Measurements from ENCODE around the gene BDKRB2.

BDKRB2 gene

DNA sequence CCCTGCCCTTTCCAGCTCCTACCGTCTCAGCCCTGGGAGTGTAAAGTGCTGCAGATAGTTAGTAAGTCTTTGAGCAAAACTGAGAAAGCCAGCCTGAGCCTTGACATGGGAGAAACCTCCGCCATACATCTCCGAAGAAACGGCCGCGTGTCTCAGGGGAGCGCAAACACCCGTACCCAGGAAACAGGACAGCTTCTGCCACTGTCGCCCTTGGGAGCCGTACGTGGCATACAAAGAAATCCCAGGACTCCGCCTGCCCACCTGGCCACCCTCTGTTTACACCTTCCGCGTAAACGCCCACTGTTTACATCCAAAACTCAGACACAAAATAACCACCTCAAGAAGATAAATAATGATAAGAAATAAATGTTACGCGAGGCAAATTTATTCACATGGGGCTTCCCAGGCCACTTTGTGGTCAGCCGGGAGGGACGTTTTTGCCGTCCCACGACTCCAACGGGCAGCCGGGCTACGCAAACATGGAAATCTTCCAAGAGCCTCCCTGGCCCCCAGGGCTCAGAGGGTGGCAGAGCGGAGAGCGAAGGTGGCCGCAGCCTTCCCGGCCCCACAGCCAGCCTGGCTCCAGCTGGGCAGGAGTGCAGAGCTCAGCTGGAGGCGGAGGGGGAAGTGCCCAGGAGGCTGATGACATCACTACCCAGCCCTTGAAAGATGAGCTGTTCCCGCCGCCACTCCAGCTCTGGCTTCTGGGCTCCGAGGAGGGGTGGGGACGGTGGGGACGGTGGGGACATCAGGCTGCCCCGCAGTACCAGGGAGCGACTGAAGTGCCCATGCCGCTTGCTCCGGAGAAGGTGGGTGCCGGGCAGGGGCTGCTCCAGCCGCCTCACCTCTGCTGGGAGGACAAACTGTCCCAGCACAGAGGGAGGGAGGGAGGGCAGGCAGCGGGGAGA, at the start of gene BDKRB2:
TSS of gene BDKRB2 (plus strand) at position 689 of the 908 bp plus-strand sequence. CDS start 32,269 bp downstream, outside the sequence.
- DNase-seq = peak; percentile 69

DNA sequence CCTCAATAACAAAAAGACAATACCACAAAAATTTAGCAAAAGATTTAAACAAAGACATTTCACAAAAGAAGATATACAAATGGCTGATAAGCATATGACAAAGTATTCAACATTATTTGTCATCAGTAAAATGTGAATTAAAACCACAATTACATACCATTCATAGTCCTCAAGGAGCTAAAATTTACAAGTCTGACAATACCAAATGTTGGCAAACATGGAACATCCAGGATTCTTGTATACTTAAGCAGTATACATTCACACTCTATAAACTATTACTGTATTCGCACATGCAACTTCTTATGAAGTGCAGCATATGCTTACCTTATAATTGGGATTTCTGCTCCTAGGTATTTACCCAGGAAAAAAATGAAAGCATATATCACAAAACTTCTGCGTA, 49.7 kb upstream of the BDKRB2 start:
- DNase-seq = no peak

DNA sequence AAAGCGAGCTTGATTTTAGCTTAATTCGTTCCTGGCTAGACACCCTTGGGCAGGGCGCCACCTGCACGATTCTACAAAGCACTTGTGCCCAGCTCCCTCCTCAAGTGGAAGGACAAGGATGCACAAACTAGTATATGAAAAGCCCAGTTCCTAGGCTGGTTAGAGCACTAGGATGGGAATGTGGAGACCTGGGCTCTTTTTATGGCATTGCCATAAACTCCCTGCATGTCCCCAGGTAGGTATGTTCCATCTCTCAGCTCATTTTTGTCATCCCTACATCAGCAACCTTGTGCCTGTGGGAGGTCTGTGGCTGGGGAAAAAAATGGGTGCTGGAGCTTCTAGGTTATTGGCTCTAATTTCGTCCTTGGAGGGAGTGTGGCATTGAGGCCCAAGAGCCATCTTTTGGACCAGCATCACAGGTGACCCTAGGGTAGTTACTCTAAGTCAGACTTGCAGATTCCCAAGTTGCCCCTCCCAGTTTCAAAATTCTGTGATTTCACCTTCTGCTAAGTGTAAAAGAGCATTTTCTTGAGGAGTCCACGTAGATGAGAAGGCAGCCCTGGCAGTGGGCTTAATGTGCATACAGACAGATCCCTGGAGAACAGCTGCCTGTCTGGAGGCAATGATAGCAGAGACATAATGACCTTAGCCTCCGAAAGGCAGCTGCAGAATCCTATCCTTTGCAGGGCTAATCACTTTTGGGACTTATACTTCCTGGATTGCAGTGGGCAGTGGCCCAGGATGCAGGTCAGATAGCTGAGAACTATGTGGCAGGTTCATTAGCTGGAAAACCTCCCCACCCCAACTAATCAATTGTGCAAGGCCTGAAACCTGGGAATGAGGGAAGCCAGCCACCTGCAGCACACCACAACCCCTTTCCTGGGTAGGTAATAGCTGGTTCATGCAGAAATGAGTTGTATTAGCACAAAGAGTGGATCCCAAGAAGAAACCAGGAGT, 47.6 kb upstream of the BDKRB2 start:
- DNase-seq = no peak

DNA sequence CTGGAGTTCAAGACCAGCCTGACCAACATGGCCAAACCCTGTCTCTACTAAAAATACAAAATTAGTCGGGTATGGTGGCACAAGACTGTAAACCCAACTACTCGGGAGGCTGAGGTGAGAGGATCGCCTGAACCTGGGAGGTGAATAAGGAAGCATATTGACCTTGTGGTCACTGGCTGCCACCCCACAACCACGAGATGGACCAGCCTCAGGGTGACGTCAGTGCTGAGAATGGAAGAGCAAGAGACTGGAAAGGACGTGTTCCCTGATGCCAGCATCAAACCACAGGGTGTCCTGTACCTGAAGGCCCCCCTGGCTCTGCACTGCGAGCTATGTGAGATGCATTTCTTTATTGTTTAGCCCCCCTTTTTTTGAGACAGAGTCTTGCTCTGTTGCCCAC, 45.9 kb upstream of the BDKRB2 start:
- DNase-seq = no peak

DNA sequence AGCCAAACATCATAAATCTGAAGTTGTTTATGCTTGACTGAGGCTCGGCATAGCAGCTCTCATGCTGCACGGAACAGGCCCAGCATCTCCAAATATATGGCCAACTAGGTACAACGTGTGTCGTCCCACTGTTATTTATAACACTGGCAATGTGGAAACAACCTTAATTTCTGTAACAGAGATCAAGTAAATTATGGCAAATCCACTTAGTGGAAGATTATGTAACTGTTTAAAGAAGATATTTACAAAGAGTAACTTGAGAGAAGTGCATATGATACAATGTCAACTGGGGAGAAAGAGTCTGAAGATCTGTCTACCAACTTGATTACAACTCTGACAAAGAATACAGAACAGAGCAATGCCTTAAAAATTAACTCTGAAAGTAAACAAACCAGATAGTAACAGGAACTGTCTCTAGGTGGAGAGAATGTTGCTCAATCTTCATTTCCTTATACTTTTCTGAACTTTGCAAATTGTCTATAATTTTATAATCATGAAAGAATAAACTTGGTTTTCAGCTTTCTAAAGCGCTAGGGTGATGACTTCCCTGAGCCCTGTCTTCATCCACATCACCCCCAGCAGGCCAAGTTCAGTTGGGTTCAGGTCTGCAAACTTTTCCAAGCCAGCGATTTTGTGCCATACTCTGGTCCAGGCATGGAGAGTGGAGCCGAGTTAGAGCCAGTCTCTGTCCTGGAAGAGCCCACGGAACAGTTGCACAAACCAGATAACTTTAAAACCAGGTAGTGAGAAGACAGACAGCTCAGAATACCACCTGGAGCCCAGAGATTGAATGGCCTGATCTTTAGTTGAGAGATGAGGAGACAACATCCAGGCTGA, 44.3 kb upstream of the BDKRB2 start:
- no peak for DNase-seq

DNA sequence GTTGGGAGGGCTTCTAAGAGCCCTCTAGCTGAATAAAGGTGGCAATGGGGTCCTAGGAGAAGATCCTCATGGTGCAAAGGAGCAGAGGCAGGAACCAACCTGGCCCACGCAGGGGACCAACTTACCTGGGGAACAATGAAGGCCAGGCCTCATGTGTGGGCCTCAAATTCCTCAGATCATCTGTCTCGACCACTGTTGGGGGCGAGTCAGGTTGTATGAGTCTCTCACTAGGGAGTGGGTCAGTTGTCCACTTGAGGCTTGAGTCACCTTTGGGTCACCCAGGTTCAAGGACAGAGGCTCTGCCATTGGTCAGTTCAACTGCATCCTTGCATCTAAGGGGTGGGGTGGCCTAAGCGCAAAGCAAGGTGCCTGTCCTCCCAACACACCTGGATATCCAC, 43.7 kb upstream of the BDKRB2 start:
- no peak for DNase-seq

DNA sequence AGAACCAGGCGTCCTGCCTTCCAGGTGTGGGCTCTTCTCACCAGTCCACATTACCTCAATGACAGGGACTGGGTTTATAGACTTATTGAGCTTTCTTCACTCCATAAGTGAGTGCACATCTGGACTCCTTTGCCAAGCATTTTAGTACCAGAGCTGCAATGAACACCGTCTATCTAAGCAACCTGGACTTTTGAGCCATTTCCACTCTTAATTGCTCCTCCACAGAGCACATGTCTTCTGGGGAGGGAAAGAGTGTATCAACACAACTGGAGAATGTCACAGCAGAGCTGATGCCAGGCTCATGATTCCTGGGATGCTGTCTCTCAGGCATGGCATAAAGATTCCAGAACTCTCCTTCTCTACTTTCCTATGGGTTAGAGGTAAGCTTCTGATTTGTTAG, 43.0 kb upstream of the BDKRB2 start:
- DNase-seq = no peak

DNA sequence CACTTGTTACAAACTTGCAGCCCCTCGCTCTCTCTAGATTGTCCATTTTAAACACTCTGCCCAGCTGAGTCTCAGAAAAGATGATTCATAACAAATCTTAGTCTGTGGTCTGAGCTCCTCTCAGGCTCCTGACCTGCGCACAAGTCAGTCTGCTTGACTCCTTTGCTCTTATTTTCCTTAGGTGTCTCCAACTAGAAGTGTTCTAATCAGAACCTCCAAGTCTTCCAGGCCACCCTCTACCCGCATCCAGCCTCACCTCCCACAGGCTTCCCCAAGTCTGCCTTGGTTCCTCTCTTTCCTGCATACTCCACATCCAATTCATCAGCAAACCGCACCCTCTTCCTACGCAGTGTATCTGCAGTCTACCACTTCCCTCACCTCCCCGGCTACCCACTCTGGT, 42.4 kb upstream of the BDKRB2 start:
- DNase-seq = no peak

DNA sequence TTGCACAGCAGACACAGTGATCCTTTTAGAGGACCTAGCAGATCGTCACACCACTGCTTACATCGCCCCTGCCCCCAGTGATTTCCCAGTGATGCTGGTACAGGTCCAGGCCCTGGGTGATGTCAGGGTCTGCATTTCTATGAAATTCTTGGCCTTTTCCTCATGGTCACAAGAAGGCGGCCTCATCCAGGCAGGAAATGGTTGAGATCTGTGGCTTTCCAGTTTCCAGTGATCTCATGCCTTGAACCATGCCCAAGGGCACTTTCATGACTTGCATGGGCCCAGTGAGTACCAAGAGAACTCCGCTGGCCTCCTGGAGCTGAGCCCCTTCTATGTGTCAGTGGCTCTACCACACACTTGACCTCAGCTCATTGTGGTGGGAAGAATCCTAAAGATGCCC, 41.9 kb upstream of the BDKRB2 start:
- DNase-seq = no peak

DNA sequence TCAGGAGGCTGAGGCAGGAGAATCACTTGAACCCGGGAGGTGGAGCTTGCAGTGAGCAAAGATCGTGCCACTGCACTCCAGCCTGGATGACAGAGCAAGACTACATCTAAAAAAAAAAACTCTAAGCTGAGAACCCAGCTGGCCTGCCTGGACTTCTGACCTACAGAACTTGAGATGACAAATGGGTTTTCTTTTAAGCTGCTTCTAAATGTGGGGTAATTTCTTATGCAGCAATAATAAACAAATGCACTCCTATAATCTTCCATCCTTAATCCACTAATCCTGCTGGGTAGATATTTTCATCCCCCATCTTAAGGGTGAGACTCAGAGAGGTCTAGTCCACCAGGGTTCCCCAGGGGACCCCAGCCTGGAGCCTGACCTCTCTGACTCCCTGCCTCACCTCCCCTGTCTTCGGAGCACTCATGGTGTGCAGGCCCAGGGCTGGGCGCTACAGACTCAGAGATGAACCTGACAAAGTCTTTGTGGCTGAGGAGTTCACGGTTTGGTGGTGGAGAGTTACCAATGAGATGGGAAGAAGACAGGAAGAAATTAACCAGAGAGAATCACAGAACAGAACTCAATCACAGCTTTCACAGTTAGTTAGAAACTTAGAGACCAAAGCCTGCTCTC, 39.7 kb upstream of the BDKRB2 start:
- no peak for DNase-seq

DNA sequence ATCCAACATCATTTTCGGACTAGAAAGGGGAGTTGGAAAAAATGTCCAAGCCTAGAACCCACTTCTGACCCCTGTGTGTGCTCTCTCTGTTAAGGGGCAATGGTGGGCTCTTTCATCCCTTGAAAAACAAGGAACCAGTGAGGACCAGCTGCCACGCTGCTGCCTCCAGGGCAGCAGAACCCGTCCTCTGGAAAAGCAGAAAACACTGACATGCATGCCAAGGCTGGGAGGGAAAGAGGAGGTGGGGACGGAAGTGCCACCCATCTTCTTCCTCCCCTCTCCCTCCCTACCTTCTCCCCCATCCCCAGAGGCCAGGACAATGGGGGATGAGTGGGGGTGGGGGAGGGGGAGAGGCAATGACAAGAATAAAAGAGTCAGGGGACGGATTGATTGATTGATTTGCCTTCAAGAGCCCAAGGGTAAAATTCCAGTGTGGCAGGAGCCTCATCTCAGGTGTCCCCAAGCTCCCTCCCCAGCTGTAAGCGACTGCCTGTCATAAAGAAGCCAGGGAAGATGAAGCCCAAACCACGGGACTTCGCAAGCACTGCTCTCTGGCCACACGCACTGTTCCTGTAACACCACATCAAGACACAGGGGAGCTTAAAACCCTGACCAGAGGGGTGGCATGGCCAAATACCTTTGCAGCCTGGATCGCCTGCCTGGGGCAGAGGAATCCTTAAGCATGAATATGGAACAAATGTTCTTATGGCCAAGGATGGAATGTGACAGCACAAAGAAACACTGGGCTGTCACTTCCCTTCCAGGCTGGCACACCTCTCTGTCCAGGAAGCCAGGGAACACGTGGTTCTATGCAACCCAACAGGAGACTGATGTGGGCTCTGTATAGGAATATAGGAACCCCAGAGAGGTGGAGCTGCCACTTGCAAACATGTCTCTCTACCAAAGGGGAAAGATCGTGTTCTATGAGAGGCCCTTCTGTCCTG, 38.9 kb upstream of the BDKRB2 start:
- no peak for DNase-seq

DNA sequence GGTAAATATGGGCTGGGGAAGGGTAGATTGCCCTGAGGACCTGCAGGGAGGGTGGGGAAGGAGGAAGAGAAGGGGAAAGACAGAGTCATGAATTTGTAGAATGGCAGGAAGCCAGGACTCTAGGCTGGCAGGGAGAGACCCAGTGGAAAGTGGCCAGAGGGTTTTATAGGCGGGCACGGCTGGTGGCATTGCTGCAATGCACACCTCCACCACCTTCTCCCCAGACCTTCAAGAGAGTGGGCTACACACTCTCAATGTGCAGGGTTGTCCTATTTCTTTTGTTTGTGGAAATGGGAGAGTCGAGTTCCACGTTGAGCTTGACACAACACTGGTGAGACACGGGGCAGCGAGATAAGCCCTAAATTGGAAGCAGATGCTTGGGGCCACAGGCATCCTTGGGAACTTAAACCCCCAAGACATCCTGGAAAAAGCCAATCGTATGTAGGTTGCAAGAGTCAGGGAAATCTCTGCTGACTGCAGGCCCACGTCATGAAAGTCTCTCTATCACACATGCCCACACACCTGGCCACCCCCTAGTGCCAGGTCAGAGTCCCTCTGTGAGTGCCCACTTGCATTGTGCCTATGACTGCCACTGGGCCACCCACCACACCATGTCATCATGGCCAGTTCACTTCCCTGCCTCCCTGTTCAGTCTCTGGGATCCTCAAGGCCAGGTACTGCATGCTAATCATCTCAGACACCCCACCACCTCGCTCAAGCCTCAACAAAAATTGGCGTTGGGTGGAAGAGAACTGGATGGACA, 38.0 kb upstream of the BDKRB2 start:
- DNase-seq = no peak

DNA sequence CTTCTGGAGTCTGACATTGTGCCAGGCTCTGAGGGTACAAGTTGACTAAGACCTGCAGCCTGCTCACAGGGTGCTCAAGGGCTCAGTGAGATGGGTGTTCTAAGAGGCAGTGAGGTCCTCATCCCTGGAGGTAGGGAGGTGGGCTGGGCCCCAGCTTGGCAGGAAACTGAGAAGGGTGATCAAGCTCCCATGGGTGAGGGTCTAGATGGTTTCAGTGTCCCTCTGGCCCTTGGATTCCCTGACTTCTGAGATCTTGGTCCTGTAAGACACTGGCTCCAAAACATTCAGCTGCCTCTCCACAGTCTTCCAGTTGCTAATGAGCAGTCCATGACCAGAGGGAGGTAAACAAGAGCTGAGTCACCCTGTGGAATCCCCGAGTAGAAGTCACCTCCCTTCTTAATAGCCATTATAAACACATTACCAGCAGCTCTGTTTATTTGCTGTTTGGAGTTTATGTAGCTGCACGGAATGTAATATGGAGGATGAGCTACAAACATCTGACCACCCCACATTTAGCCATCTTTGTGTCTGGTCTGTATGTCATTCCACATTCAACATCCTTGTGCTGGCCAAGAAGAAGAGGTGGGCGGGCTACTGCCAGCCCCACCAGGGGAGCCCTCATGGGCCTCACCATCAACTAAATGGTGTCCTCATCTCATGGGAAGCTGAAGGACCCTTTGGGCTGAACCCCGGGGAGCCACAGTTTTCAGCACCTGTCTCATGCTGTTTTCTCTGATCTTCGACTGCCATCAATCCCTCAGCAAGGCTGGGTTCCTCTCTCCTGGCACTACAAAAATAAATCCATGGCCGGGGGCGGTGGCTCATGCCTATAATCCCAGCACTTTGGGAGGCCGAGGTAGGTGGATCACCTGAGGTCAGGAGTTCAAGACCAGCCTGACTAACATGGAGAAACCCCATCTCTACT, 37.2 kb upstream of the BDKRB2 start:
- no peak for DNase-seq

DNA sequence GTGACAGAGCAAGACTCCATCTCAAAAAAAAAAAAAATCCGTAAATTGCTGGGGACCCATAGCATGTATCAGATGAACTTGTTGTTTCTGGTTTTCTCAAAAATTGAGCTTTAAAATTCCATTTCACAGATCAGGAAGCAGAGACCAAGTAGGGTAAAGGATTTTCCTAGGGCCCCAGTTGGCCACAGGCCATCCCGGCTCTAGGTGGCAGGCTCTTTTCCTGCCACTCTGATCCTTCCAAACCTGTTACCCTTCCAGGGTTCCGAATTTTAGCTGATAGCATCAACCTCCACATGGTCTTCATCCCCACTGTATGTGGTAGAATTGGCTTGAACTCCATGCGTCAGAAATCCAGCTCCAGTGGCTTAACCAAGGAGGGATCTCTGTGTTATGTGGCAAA, 36.1 kb upstream of the BDKRB2 start:
- DNase-seq = no peak

DNA sequence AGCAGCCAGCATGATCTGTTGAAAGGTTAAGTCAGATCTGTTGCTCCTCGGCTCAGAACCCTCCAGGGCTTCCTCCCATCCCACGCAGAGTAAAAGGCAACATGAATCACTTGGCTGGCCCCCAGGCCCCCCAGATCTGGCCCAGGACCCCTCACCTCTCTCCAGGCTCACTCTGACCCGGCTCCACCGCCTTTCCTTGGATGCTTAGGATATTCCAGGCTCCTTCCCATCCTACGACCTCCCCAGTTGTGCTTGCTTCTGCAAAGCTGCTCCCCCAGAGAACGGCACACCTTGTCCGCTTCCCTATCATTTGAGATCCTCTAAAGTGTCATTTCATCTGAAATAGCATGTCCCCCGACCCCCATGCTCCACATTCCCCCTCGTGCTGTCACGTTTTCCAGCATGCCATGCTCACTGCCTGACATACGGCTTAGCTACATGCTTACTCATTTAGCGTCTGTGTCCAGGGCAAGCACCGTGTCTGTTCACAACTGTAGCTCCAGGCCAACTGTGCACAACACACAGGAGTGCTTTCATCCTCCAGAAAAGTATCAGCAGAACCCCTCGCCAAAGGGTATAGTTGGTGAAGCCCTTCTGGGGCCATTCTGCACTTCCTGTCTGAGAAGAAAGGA, 33.6 kb upstream of the BDKRB2 start:
- DNase-seq = no peak

DNA sequence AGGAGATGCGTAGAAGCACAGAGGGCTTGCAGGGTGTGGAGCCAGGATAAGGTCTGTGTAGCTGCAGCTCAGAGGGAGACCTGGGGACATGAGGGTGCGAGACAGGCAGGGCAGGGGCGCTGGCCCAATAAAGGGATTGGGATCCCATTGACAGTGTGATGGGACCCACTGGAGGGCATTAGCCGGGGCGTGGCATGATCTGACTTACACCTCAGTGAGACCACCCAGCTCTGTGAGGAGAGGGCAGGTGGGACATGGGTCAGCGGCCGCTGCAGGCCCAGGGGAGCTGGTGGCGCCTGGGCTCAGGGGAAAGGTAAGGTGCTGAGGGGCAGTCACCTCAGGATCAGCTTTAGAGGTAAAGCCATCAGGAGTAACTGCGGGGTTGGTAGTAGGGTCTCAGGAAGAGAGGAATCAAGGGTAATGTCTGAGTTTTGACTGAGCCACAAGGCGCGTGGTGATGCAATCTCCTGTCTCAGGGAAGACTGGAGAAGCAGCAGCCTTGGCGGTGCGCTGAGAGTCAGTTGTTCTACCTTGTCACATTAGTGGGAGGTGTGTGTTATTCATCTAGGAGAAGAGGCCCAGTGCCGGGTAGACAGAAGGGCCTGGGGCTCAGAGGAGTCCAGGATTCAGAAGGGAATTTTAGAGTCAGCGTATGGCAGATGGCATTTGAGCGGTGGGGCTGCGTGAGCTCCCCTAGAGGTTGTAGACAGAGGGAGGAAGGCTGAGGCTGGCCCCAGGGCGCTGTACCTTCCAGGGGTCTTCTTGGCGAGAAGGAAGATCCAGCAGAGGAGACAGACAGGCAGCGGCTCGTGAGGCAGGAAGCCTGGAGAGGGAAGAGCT, 30.8 kb upstream of the BDKRB2 start:
- no peak for DNase-seq

DNA sequence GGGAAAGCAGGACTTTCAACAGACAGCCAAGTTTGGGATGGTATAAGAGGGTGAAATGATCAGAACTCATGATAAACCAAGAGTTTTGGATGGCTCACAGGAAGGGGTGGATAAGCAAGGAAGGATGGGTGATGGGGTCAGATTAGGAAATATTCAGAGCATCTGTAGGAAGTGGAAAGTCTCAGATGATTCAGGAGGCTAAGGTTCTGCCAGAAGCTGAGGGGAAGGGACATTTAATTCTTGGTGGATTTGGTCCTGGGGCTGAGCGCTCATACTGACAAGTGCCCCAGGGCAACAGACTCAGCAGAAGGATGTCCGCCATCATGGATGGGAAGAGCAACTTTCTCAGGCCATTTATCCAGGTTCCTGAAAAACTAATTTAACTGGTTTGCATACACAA, 28.4 kb upstream of the BDKRB2 start:
- no peak for DNase-seq

DNA sequence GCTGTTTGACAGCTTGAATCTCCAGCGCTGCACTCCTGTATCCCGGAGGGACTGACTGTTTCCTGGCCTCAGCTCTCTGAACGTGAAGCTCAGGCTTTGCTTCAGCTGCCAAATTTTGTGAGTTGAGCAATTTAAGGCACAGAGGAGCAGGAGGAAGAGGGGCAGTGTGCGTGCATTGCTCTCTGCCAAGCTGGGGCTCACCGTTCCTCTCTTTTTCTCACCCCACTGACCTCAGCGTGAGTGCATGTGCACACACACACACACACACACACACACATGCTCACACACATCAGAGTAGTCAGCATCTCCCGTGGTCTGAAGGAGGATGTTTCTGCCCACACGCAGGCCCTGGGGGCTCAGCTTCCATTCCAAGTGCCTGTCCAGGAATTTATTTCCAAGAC, 27.8 kb upstream of the BDKRB2 start:
- no peak for DNase-seq

All from suppressor macrophage treated with lipopolysaccharide for 4 hours (primary cell).